Astrocyte of the cerebellum (primary cell): Measurements from ENCODE around the gene ADD3.

Source experiments
- DNase-seq: peaks from one replicate; pipeline ENCODE4 v3.0.0-alpha.2; 2011; ENCODE audit warnings: low read depth
- H3K4me3 ChIP-seq: 2 replicates; pipeline ENCODE4 v1.5.1; 2011; ENCODE audit warnings: mild to moderate bottlenecking, low read depth, low read length, moderate library complexity
- in situ Hi-C: cut with HindIII; loops from 2 replicates; pipeline ENCODE4 v1.10.0; 2017; ENCODE audit warnings: low sequenced_read_pairs
- TF ChIP-seq, protein P1 (sequence below): IDR thresholded peaks from 2 replicates; pipeline ENCODE4 v1.5.1; 2012; ENCODE audit warnings: low read length, low read depth, moderate library complexity, mild to moderate bottlenecking; ENCODE audit errors: missing control alignments

ADD3 gene

DNA sequence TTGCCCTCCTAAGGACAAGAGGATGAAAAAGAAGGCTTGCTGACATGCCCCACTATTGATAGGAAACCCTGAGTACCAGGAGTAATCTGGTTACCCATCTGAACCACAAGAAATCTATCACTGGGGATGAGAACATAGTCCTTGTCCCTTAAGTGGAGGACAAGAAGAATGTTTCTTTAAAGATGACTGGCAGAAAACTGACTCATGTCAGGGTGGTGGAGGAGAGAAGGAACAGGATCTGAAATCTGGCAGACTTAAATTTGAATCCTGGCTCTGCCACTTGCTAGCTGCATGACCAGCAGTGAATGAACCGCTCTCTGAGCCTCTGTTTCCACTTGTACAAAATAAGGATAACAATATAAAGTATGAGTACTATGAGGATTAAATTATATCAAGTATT lies 45.5 kb upstream of the ADD3 start:
- DNase-seq: no peak

DNA sequence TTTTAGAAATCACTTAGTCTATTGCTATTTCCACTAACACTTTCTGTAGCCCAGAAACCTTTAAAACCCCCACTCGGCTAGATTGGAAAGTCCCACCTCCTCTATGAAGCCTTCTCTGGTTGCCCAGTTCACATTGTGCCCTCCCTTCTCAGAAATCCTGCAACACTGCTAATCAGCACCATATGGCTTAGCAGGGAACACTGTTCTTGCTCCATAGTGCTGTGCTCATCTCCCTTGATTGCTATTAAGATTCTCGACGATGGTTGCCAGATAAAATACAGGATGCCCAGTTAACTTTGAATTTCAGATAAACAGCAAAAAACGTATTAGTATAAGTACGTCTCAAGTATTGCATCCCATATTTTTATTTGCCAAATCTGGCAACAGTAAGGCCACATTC lies 44.3 kb upstream of the ADD3 start:
- TF ChIP-seq, protein P1, sequence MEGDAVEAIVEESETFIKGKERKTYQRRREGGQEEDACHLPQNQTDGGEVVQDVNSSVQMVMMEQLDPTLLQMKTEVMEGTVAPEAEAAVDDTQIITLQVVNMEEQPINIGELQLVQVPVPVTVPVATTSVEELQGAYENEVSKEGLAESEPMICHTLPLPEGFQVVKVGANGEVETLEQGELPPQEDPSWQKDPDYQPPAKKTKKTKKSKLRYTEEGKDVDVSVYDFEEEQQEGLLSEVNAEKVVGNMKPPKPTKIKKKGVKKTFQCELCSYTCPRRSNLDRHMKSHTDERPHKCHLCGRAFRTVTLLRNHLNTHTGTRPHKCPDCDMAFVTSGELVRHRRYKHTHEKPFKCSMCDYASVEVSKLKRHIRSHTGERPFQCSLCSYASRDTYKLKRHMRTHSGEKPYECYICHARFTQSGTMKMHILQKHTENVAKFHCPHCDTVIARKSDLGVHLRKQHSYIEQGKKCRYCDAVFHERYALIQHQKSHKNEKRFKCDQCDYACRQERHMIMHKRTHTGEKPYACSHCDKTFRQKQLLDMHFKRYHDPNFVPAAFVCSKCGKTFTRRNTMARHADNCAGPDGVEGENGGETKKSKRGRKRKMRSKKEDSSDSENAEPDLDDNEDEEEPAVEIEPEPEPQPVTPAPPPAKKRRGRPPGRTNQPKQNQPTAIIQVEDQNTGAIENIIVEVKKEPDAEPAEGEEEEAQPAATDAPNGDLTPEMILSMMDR: no peak
- no peak overlapping the region for H3K4me3 ChIP-seq
- no peak for DNase-seq
- in situ Hi-C loops: no loop called here

More for the DNA sequence above, 45.5 kb upstream of the ADD3 start:
- H3K4me3 ChIP-seq: no peak overlapping the region
- in situ Hi-C loops: no loop called here
- TF ChIP-seq, protein P1: no peak

DNA sequence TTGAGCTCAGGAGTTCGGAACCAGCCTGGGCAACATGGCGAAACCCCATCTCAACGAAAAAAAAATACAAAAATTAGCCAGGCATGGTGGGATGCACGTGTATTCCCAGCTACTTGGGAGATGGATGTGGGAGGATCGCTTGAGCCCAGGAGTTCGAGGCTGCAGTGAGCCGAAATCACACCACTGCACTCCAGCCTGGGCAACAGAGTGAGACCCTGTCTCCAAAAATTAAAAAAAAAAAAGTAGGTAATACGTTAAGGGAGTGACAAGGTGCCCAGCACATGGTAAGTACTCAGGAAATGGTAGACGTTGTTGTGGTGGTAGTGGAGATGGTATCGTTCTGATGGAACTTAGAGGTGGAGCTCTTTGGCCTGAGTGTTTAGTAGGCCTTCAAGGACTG lies 43.5 kb upstream of the ADD3 start:
- no peak for DNase-seq
- TF ChIP-seq, protein P1: no peak
- in situ Hi-C loops: no loop called here
- H3K4me3 ChIP-seq: no peak overlapping the region

DNA sequence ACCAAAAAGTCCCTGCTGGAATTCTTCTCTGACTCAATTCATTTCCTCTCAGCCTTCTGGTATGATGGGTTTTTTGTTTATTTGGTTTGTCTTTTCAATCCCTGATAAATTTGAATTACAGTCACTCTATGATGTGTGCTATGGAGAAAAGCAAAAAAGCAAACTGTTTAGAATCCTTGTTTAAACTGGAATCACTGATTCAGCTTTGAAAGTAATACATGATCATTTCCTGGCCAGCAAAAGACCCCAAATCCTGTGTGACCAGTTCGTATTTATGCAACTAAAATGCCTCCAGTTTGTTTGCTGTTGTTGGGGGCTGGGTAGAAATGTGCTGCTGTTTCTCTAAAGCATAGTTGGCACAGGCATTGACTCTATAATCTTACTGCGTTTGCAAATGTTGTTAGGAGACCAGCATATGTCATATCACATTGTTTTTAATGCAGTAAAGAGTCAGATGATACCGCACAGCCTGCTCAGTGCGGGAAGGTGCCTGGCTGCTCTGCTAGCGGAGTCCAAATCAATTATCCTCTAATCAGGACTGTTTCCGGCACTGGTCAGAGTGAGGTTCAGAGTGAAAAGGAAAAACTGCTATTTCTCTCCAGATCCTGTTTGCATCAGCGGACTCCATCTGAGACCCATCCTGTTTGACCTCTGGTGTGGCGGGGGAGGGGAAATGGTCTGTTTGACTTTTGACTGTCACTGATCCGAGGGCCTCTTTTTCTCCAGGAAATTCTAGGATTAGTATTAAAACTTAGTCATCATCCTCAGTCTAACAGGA lies 40.6 kb upstream of the ADD3 start:
- H3K4me3 ChIP-seq: no peak overlapping the region
- in situ Hi-C loops: no loop called here
- TF ChIP-seq, protein P1: no peak
- DNase-seq: no peak

DNA sequence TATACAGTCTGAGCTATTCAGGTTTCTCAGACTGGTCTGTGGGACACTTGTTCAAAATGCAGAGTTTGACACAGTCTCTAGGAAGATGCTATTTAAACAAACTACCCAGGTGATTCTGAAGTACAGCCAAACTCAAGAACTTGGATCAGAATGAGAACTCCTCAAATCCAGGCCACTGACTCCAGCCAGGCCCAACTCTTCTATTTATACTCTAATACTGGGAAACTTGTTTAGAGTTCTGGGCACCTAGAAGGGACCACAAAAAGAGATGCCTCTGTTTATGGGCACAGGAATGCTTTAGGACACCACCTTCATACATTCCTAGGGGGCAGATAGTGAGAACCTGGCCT lies 40.1 kb upstream of the ADD3 start:
- in situ Hi-C loops: no loop called here
- TF ChIP-seq, protein P1: no peak
- no peak overlapping the region for H3K4me3 ChIP-seq
- DNase-seq: no peak

DNA sequence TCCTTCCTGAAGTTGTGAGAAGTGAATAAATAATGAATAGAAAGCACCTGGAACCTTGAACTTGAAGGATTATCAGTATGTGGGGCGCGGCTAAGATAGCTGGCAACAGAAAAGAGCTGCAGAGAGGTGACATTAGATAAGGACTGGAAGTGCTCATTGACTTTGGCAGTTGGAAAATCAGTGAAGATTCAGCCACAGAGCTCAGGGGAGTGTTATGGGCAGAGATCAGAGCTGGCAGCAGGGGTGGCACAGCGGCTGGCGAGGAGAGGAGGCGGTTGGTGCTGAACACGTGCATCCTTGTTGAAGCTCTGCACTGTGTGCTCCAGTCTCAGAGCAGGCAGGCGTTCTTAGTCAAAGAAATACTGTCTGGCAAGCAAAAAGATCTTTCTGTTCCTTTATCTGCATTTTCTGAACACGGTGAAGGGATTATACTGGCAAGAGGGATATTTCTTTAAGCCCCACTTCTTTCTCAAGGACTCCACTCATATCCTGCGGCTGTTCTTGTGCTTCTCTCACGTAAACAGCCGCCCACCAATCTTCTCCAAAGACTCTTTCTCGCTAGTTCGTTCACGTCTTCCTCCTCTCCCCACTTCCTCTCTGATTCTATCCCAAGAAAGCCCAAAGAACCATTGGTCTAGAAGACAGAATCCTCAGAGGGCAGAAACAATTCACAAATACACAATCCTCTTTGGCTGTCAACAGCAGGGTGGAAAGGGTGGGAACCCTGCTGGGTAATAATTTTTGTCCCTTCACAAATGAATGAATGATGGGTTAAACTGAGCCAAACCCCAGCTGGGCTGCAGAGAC lies 38.6 kb upstream of the ADD3 start:
- DNase-seq: no peak
- H3K4me3 ChIP-seq: no peak overlapping the region
- in situ Hi-C loops: no loop called here
- TF ChIP-seq, protein P1: no peak
